Measurements from ENCODE around the gene ABCC6.
"Not testable (repeated sequence)": the region's sequence is repeated elsewhere in the genome, so short reads cannot be mapped to it uniquely, and the experiment has no call there.

GRCh38 chr16:16263947-16264346 is 40.7 kb upstream of the ABCC6 start:
- not testable (repeated sequence) for TF ChIP-seq CTCF (IDR thresholded peaks at IDR 0.05; ENCODE audit: low read depth, low read length); POLR2A (IDR thresholded peaks at IDR 0.05; ENCODE audit: extremely low read depth, insufficient read length); MAX (IDR thresholded peaks at IDR 0.05; ENCODE audit: low read depth, low read length); MYC (IDR thresholded peaks at IDR 0.05; ENCODE audit: low read depth, low read length)

Measured in NB4 (cell line).